PC-9 (cell line): Measurements from ENCODE around the gene TRIM38. TPM values are rescaled to one million over a fixed set of nuclear protein-coding genes. Genes with fewer than 3 reads are reported as not detected.
"Not testable (repeated sequence)": the region's sequence is repeated elsewhere in the genome, so short reads cannot be mapped to it uniquely, and the experiment has no call there.

Experiments
- BruUV-seq: library from RNA; stranded (reverse); fragments of 400-500 nt; replicated peaks from 2 replicates; lab custom pipeline; 2021; lab: Mats Ljungman, UMichigan
- CTCF ChIA-PET: fragments of 300-600 bp; sonication (Branson Sonifier 250); formaldehyde crosslinking; loops from one replicate; lab custom pipeline; 2022; ENCODE audit warnings: antibody characterized with exemption; lab: Charles Lee
- POLR2A ChIA-PET: fragments of 300-600 bp; sonication (Branson Sonifier 250); formaldehyde crosslinking; loops from one replicate; lab custom pipeline; 2022; ENCODE audit warnings: antibody characterized with exemption; ENCODE audit not compliant: unreplicated experiment; lab: Charles Lee
- DNase-seq, 2 experiments: peaks; one replicate each; pipeline versions ENCODE4 v3.0.0 to v3.0.0-alpha.2; 2015 to 2022; ENCODE audit warnings: mixed read lengths in 1 of 2
- H2AFZ ChIP-seq: fragments of 200-600 bp; sonication (generic); 2 replicates; pipeline ENCODE4 v1.8.1; 2017; ENCODE audit warnings: antibody characterized with exemption
- H3F3A ChIP-seq: fragments of 200-600 bp; sonication (generic); 2 replicates; pipeline ENCODE4 v1.8.1; 2017; ENCODE audit warnings: antibody characterized with exemption, mild to moderate bottlenecking, low read depth; ENCODE audit not compliant: insufficient read depth
- H3K27ac ChIP-seq: fragments of 200-600 bp; sonication (generic); 2 replicates; pipeline ENCODE4 v1.6.1; 2016; ENCODE audit warnings: mixed run types
- H3K27me3 ChIP-seq: fragments of 200-600 bp; sonication (generic); 2 replicates; pipeline ENCODE4 v1.6.1; 2016; ENCODE audit warnings: low read depth, mixed run types; ENCODE audit not compliant: insufficient read depth
- H3K36me3 ChIP-seq: fragments of 200-600 bp; sonication (generic); 2 replicates; pipeline ENCODE4 v1.6.1; 2016; ENCODE audit warnings: low read depth, mixed run types
- H3K4me1 ChIP-seq: fragments of 200-600 bp; sonication (generic); replicated peaks from 2 replicates; pipeline ENCODE4 v1.6.1; 2016; ENCODE audit warnings: mixed run types; ENCODE audit not compliant: insufficient read depth
- H3K4me2 ChIP-seq: fragments of 200-600 bp; sonication (generic); 2 replicates; pipeline ENCODE4 v1.6.1; 2017; ENCODE audit warnings: mixed run types
- H3K4me3 ChIP-seq: fragments of 200-600 bp; sonication (generic); 2 replicates; pipeline ENCODE4 v1.6.1; 2016; ENCODE audit warnings: mixed run types
- H3K79me2 ChIP-seq: fragments of 200-600 bp; sonication (generic); 2 replicates; pipeline ENCODE4 v1.6.1; 2017; ENCODE audit warnings: low read depth, mixed run types
- H3K9me2 ChIP-seq: fragments of 200-600 bp; sonication (generic); 2 replicates; pipeline ENCODE4 v1.8.1; 2017; ENCODE audit warnings: mild to moderate bottlenecking; ENCODE audit not compliant: insufficient read depth
- H3K9me3 ChIP-seq: fragments of 200-600 bp; sonication (generic); 2 replicates; pipeline ENCODE4 v1.8.1; 2016; ENCODE audit warnings: low read depth; ENCODE audit not compliant: insufficient read depth
- H4K20me1 ChIP-seq: fragments of 200-600 bp; sonication (generic); 2 replicates; pipeline ENCODE4 v1.8.1; 2017; ENCODE audit not compliant: insufficient read depth
- CTCF ChIP-seq: fragments of 200-600 bp; sonication (generic); conservative IDR thresholded peaks from 2 replicates; pipeline ENCODE4 v1.6.1; 2017; ENCODE audit warnings: mixed run types, antibody characterized with exemption, mild to moderate bottlenecking, moderate library complexity
- EZH2 ChIP-seq: fragments of 200-600 bp; sonication (generic); IDR thresholded peaks from 2 replicates; pipeline ENCODE4 v1.8.0; 2017; ENCODE audit warnings: antibody characterized with exemption, low read depth
- intact Hi-C: fragments of 100-400 bp; cut with micrococcal nuclease; formaldehyde crosslinking; loops from one replicate; pipeline ENCODE4 v1.10.0; 2022; ENCODE audit not compliant: unreplicated experiment
- total RNA-seq: library from RNA; stranded (reverse); gene quantifications from 2 replicates; pipeline ENCODE4 v1.2.3, GENCODE V29; 2021

The TRIM38 gene
- total RNA-seq, 1 experiment from 2014 or later = 31.3 TPM

- Histone ChIP-seq H3K36me3 (no peaks in the 10 kb centered on the region), H3K4me1 (peaks cover 10% of the 10 kb centered on the region; the same call in 1 of the 2 replicates), H3K9me2 (no peaks in the 10 kb centered on the region), H3K4me2 (peak overlapping the region; percentile 82), H3K79me2 (no peaks in the 10 kb centered on the region), H3K27ac (peak overlapping the region; percentile 76), H3K27me3 (no peaks in the 10 kb centered on the region), H4K20me1 (no peaks in the 10 kb centered on the region), H3K4me3 (peak overlapping the region; percentile 83), H3K9me3 (no peaks in the 10 kb centered on the region), H2AFZ (peak overlapping the region; percentile 97), H3F3A (peaks cover 21% of the 10 kb centered on the region)
- intact Hi-C loops = loop anchor here (1.0 to 2.0 kb wide), 3 partner anchors 28 to 62 kb away; partner anchors contain the start of gene TRIM38
- ChIA-PET CTCF (interaction anchor here (0.6 to 1.8 kb wide), 10 partner anchors 10 to 33 kb away, joined by 3 to 7 read pairs (median 3); partner anchors contain the start of gene TRIM38), POLR2A (interaction anchor here (0.6 to 2.8 kb wide), 9 partner anchors 24 to 1273 kb away, joined by 3 to 63 read pairs (median 7); a partner anchor contains a TSS)
- DNase-seq = peak; percentile 77 to 99
- TSS peak; percentile 92 for BruUV-seq
- TF ChIP-seq EZH2 = no peak
- peak; percentile 88 for TF ChIP-seq CTCF
Measured at GRCh38 chr6:25992413-25993340, 30.1 kb downstream of the TRIM38 start.

GRCh38 chr6:25993341-25993684, 30.7 kb downstream of the TRIM38 start:
- H3K27ac ChIP-seq = peak overlapping the region; percentile 76; the same call in 1 of the 2 replicates
- ChIA-PET POLR2A (interaction anchor here (0.6 to 2.8 kb wide), 8 partner anchors 11 to 821 kb away, joined by 3 to 63 read pairs (median 6); a partner anchor contains a TSS), CTCF (interaction anchor here (0.8 to 1.8 kb wide), 8 partner anchors 10 to 33 kb away, joined by 3 to 7 read pairs (median 3); partner anchors contain the start of gene TRIM38)
- not testable (repeated sequence) for H3K9me3 ChIP-seq, H3K36me3 ChIP-seq, H3K9me2 ChIP-seq, H3K79me2 ChIP-seq, DNase-seq, H4K20me1 ChIP-seq, H3K27me3 ChIP-seq
- BruUV-seq = TSS peak; percentile 26
- peak overlapping the region; percentile 82 for H3K4me2 ChIP-seq
- peaks cover 10% of the 10 kb centered on the region; the same call in 1 of the 2 replicates for H3K4me1 ChIP-seq
- peak overlapping the region; percentile 97 for H2AFZ ChIP-seq
- intact Hi-C loops = loop anchor here (2.0 kb wide), 2 partner anchors 27 to 61 kb away; a partner anchor contains a TSS
- peak overlapping the region; percentile 83; the same call in 1 of the 2 replicates for H3K4me3 ChIP-seq
- peaks cover 21% of the 10 kb centered on the region for H3F3A ChIP-seq

- intact Hi-C loops = no loop called here
- DNase-seq = no peak
- BruUV-seq = no TSS peak
- TF ChIP-seq CTCF = no peak
- no peak for TF ChIP-seq EZH2
- Histone ChIP-seq H3K4me3 (no peak overlapping the region), H3K27me3 (no peaks in the 10 kb centered on the region), H3K9me3 (no peaks in the 10 kb centered on the region), H3K27ac (no peak overlapping the region), H4K20me1 (no peaks in the 10 kb centered on the region), H3K4me1 (peaks cover 10% of the 10 kb centered on the region; the same call in 1 of the 2 replicates), H3K36me3 (no peaks in the 10 kb centered on the region), H3K79me2 (no peaks in the 10 kb centered on the region), H3K9me2 (no peaks in the 10 kb centered on the region), H3F3A (peaks cover 15% of the 10 kb centered on the region), H2AFZ (no peak overlapping the region), H3K4me2 (no peak overlapping the region)
- ChIA-PET POLR2A (no interaction called here), CTCF (no interaction called here)
Measured at GRCh38 chr6:25995507-25995906, 32.9 kb downstream of the TRIM38 start.
